ENCODE data around the gene DNM2.

DNM2 gene

DNA sequence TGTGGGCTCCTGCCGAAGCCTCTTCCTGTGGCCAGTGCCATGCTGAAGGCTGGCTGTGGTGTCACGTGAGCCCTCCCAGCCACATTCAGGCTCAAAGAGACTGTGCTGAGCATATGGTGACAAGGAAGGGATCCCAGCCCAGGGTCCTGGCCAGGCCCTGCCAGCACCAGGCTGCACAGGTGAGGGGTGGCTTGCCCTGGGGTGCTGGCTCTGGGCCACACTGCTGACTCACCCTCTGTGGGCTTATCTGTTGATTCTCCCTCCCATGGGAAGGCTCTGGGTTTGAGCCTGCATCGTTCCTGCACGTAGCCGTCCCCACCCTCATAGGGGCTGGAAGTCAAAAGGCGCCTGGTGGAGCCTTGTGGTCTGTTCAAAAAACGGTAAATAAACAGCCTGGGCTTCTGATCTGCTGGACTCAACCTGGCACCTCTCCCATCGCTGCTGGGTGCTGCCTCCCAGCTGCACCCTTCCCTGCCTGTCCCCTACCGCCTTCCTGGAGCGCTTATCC is 31.1 kb downstream of the DNM2 start:
- Histone ChIP-seq H3K4me3 (ENCODE audit: low read depth, low read length) (no peak overlapping the region), H3K27ac (no peak overlapping the region), H3K36me3 (replicated peaks) (no peaks in the 10 kb centered on the region), H3K27me3 (replicated peaks) (no peaks in the 10 kb centered on the region)
- TF ChIP-seq, protein P1, sequence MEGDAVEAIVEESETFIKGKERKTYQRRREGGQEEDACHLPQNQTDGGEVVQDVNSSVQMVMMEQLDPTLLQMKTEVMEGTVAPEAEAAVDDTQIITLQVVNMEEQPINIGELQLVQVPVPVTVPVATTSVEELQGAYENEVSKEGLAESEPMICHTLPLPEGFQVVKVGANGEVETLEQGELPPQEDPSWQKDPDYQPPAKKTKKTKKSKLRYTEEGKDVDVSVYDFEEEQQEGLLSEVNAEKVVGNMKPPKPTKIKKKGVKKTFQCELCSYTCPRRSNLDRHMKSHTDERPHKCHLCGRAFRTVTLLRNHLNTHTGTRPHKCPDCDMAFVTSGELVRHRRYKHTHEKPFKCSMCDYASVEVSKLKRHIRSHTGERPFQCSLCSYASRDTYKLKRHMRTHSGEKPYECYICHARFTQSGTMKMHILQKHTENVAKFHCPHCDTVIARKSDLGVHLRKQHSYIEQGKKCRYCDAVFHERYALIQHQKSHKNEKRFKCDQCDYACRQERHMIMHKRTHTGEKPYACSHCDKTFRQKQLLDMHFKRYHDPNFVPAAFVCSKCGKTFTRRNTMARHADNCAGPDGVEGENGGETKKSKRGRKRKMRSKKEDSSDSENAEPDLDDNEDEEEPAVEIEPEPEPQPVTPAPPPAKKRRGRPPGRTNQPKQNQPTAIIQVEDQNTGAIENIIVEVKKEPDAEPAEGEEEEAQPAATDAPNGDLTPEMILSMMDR (IDR thresholded peaks at IDR 0.05; ENCODE audit: low read depth, low read length, missing control alignments): no peak
- DNase-seq: peak; percentile 38
- in situ Hi-C loops (cut with HindIII; ENCODE audit: low pct_ligation_motif_present, low sequenced_read_pairs): no loop called here

DNA sequence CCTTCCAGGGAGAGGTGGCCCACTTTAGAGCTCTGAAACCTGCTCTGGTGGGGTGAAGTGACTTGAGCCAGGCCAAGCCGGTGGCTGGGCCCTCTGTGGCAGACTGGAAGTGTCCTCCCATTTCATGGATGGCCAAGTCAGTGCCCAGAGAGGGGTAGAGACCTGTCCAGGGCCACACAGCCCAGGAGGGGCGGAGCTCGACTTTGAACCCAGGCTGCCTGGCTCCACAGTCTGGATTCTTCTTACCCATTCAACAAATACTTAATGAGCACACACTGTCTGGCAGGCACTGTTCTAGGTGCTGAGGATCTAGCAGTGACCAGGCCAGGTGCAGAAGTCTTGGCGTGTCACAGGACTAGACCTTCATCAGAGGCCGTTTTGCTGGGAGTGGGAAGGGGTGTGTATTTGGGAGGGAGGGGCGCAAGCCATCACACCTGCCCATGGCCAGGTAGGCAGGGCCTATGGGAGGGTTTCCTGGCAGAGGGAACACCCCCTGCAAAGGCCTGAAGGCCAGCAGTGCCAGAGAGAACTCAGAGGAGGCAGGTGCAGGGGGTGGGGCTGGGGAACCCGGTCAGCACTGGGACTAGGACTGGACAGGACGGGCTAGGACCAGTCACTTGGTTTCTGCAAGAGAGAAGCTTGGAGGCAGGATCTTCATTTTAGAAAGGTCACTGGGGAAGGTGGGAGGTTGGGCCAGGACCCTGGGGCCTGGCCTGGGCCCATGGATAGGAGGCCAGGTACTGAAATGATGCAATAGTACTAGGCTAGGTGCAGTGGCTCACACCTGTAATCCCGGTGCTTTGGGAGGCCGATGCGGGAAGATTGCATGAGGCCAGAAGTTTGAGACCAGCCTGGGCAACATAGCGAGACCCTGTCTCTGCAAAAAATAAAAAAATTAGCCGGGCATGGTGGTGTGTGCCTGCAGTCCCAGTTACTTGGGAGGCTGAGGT is 31.8 kb downstream of the DNM2 start:
- Histone ChIP-seq H3K27me3 (replicated peaks) (no peaks in the 10 kb centered on the region), H3K4me3 (ENCODE audit: low read depth, low read length) (no peak overlapping the region), H3K27ac (no peak overlapping the region), H3K36me3 (replicated peaks) (no peaks in the 10 kb centered on the region)
- TF ChIP-seq, protein P1 (IDR thresholded peaks at IDR 0.05; ENCODE audit: low read depth, low read length, missing control alignments): no peak
- no peak for DNase-seq
- in situ Hi-C loops (cut with HindIII; ENCODE audit: low pct_ligation_motif_present, low sequenced_read_pairs): no loop called here

GRCh38 chr19:10751109-10751953 is 33.5 kb downstream of the DNM2 start:
- in situ Hi-C loops (cut with HindIII; ENCODE audit: low pct_ligation_motif_present, low sequenced_read_pairs): no loop called here
- Histone ChIP-seq H3K27ac (no peak overlapping the region), H3K27me3 (replicated peaks) (no peaks in the 10 kb centered on the region), H3K36me3 (replicated peaks) (no peaks in the 10 kb centered on the region), H3K4me3 (ENCODE audit: low read depth, low read length) (no peak overlapping the region)
- no peak for DNase-seq
- TF ChIP-seq, protein P1 (IDR thresholded peaks at IDR 0.05; ENCODE audit: low read depth, low read length, missing control alignments): no peak

DNA sequence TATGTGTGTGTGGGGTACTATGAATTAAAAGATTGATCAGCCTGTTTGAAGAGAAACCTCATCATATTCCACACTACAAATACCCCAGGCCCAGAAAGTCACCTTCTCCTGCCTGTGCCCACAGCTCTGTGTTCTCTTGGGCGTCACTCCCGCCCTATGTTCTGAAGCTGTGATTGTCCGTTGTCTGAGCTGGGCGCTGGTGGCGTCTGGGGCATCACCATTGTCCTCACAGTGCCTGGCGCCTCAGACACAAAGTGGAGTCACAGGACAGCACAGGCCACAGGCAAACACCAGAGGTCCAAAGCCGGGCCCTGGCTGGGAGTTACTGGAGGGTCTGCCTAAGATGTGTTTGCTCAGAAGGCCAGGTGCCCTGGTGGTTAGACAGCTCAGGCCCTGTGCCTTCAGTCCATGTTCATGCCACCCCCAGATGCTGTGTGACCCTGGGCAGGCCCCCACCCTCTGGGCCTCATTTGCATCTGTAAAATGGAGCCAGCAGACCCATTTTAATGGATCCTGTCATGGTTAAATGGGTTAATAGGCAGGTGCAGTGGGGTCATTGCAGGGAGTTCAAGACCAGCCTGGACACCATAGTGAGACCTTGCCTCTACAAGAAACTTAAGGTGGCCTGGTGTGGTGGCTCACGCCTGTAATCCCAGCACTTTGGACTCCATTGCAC is 34.5 kb downstream of the DNM2 start:
- Histone ChIP-seq H3K27me3 (replicated peaks) (no peaks in the 10 kb centered on the region), H3K27ac (no peak overlapping the region), H3K4me3 (ENCODE audit: low read depth, low read length) (no peak overlapping the region), H3K36me3 (replicated peaks) (no peaks in the 10 kb centered on the region)
- in situ Hi-C loops (cut with HindIII; ENCODE audit: low pct_ligation_motif_present, low sequenced_read_pairs): no loop called here
- TF ChIP-seq, protein P1 (IDR thresholded peaks at IDR 0.05; ENCODE audit: low read depth, low read length, missing control alignments): no peak
- DNase-seq: no peak

- Histone ChIP-seq H3K27me3 (replicated peaks) (no peaks in the 10 kb centered on the region), H3K27ac (no peak overlapping the region), H3K4me3 (ENCODE audit: low read depth, low read length) (no peak overlapping the region), H3K36me3 (replicated peaks) (no peaks in the 10 kb centered on the region)
- in situ Hi-C loops (cut with HindIII; ENCODE audit: low pct_ligation_motif_present, low sequenced_read_pairs): no loop called here
- TF ChIP-seq, protein P1 (IDR thresholded peaks at IDR 0.05; ENCODE audit: low read depth, low read length, missing control alignments): no peak
- DNase-seq: no peak
These were observed 35.2 kb downstream of the DNM2 start for GRCh38 chr19:10752913-10753704.

All from brain microvascular endothelial cell (primary cell).